Cardiac fibroblast (primary cell): ENCODE measurements around the gene LLCFC1.

Source experiments
- DNase-seq, 2 donors: peaks; one replicate each; pipeline versions ENCODE4 v3.0.0 to v3.0.0-alpha.2; 2010; ENCODE audit warnings: low read depth in 2 of 2
- H3K4me3 ChIP-seq, 2 donors: replicated peaks in 1 of 2; 1 replicate in 1 of 2; 2 replicates in 1 of 2; pipeline ENCODE4 v1.5.1; 2011; ENCODE audit warnings: low read depth in 2 of 2, low read length in 2 of 2, mild to moderate bottlenecking in 2 of 2, moderate library complexity in 1 of 2
- TF ChIP-seq, protein P1 (sequence below): IDR thresholded peaks from one replicate; pipeline ENCODE4 v1.5.1; 2011; ENCODE audit warnings: low read depth, mild to moderate bottlenecking, low read length, inconsistent platforms

The LLCFC1 gene

DNA sequence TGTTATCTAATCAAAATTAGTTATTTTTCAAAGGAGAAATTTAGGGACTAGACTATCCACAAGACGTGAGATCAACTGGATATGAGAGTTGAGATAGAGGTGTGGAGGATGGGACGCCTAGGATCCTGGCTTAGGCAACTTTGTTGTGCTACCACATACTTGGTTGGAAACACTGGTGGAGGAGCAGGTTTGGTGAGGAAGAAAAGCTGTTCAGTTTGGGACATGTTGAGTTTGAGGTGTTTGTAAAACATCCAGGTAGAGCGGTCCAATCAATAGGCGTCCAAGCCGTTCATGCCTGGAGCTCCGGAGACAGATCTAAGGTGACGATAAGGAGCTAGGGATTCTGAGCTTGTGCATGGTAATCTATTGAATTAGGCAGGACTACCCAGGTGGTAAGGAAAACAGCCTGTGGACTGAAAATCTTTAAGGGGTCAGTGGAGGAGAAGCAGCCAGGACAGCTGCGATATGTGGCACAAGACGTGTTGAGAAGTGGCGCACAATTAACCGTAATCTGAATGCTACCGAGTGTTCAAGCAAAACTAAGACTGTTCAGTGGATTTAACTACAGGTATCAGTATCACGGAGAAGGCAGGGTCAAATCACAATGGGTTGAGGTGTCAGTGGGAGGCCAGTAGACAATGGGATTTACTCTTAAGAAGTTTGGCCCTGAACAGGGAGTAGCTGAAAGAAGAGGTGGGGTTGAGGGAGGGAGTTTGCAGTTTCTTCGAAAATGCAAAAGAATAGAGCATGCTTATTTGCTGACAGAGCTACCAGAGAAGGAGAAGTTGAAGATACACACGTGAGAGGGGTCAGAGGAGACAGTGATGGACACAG, 37.6 kb upstream of the LLCFC1 start:
- TF ChIP-seq, protein P1, sequence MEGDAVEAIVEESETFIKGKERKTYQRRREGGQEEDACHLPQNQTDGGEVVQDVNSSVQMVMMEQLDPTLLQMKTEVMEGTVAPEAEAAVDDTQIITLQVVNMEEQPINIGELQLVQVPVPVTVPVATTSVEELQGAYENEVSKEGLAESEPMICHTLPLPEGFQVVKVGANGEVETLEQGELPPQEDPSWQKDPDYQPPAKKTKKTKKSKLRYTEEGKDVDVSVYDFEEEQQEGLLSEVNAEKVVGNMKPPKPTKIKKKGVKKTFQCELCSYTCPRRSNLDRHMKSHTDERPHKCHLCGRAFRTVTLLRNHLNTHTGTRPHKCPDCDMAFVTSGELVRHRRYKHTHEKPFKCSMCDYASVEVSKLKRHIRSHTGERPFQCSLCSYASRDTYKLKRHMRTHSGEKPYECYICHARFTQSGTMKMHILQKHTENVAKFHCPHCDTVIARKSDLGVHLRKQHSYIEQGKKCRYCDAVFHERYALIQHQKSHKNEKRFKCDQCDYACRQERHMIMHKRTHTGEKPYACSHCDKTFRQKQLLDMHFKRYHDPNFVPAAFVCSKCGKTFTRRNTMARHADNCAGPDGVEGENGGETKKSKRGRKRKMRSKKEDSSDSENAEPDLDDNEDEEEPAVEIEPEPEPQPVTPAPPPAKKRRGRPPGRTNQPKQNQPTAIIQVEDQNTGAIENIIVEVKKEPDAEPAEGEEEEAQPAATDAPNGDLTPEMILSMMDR: no peak
- DNase-seq: no peak
- H3K4me3 ChIP-seq: no peak overlapping the region

GRCh38 chr7:142904128-142904527, 35.2 kb upstream of the LLCFC1 start:
- TF ChIP-seq, protein P1: no peak
- H3K4me3 ChIP-seq: no peak overlapping the region
- DNase-seq: no peak

GRCh38 chr7:142905759-142906158, 33.5 kb upstream of the LLCFC1 start:
- H3K4me3 ChIP-seq: no peak overlapping the region
- TF ChIP-seq, protein P1: no peak
- DNase-seq: no peak

- TF ChIP-seq, protein P1: no peak
- DNase-seq: no peak
- H3K4me3 ChIP-seq: no peak overlapping the region
These were observed 32.6 kb upstream of the LLCFC1 start for GRCh38 chr7:142906643-142907042.

DNA sequence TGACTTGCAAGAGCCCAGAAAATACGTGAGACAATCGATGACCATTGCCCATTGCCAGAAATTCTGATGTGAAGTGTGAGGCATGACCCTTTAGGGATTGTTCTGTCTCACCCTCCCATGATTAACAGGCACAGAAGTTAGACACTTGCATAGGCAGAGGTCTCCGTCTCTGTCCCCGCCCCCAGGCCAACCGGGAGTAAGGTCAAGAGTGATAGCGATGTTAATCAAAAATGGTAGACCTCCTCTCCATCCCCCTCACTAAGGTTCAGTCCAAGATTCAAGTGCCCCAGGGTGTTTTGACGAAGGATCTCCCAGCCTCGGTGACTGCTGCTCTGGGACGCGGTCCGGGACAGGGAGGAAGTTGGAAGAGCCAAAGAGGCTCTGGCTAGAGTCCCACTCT, 31.0 kb upstream of the LLCFC1 start:
- no peak for DNase-seq
- TF ChIP-seq, protein P1: no peak
- no peak overlapping the region for H3K4me3 ChIP-seq

DNA sequence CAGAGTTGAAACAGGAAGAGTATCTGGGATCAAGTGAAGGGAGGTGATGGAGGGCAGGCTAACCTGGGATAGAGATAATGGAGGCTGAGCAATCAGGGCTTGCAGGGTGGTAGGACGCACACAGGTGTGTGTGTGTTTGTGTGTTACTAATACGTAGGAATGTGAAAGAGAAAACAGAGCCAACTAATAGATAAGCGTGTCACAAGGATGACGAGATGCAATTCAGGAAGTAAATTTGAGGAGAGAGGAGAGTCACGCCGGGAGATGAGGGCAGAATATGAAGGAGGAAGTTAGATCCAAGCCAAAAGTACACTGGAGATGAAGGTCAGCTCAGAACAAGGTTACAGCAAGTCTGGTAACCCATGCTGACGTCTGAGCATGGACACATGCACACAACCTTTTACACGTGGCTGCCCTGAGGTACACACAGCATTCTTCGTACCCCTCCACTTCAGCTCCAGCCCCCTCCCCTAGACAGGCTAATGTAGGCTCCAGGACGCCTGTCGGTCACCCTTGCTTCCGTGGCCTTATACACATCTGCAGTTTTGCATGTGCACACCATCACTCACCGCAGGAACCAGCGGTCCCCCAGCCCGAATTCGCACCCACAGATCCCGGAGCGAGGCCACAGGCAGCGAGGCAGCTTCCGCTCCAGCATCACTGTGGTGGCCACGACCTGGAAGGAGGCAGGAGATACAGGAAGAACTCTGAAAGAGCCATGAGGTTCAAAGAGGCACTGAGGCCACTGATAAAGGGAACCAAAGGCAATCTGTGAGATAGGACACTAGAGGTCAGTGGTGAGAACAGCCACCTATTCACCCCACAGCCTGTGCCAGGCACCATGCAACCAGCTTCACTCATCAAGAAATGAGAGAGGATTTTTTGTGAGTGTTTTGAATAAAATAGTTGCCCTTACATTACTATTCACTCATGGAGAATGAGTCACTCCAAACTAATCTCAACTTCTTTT, 30.1 kb upstream of the LLCFC1 start:
- TF ChIP-seq, protein P1: peak; percentile 7
- peak in 1 of 2 donors; percentile 3 for DNase-seq
- no peak overlapping the region for H3K4me3 ChIP-seq
